ENCODE data around the gene SORCS3. TPM values are rescaled to one million over a fixed set of nuclear protein-coding genes. Genes with fewer than 3 reads are reported as not detected.

SORCS3 gene
- total RNA-seq, 1 experiment from 2014 or later = not detected

GRCh38 chr10:105239311-105240219 lies 598.5 kb downstream of the SORCS3 start:
- BruUV-seq (replicated peaks) = no TSS peak
- TF ChIP-seq EZH2 (IDR thresholded peaks at IDR 0.05; ENCODE audit: low read length, unreplicated experiment) = no peak
- TF ChIP-seq CTCF (conservative IDR thresholded peaks at IDR 0.05; ENCODE audit: low read depth, low read length) = no peak
- TF ChIP-seq EZH2phosphoT487 (IDR thresholded peaks at IDR 0.05; ENCODE audit: borderline replicate concordance, low read length) = no peak
- intact Hi-C loops (cut with micrococcal nuclease) = no loop called here

GRCh38 chr10:105241254-105241653 lies 600.2 kb downstream of the SORCS3 start:
- intact Hi-C loops (cut with micrococcal nuclease) = no loop called here
- BruUV-seq (replicated peaks) = no TSS peak

More at GRCh38 chr10:105239311-105240219, 598.5 kb downstream of the SORCS3 start:
- CTCF ChIA-PET = no interaction called here
- H3K4me1 ChIP-seq (ENCODE audit: insufficient read depth, low read length) = no peaks in the 10 kb centered on the region
- H2AFZ ChIP-seq (ENCODE audit: low read length) = no peak overlapping the region
- no peaks in the 10 kb centered on the region for H3K27me3 ChIP-seq (ENCODE audit: low read length)
- POLR2A ChIA-PET (ENCODE audit: unreplicated experiment) = no interaction called here
- H3K4me3 ChIP-seq (ENCODE audit: low read length) = no peak overlapping the region
- no peaks in the 10 kb centered on the region for H4K20me1 ChIP-seq (ENCODE audit: low read length)
- H3K9me3 ChIP-seq (ENCODE audit: low read length) = no peaks in the 10 kb centered on the region
- no peak overlapping the region for H3K27ac ChIP-seq (ENCODE audit: low read length)
- H3F3A ChIP-seq (ENCODE audit: low read length, unreplicated experiment) = no peaks in the 10 kb centered on the region
- no peaks in the 10 kb centered on the region for H3K79me2 ChIP-seq (ENCODE audit: low read length)
- H3K4me2 ChIP-seq (ENCODE audit: low read length) = no peak overlapping the region
- no peak for DNase-seq
- H3K9me2 ChIP-seq (replicated peaks; ENCODE audit: low read length) = no peaks in the 10 kb centered on the region
- no peaks in the 10 kb centered on the region for H3K36me3 ChIP-seq (ENCODE audit: low read depth, low read length)
- H3K9ac ChIP-seq (ENCODE audit: low read length) = no peak overlapping the region
- no peak for ATAC-seq

More at GRCh38 chr10:105241254-105241653, 600.2 kb downstream of the SORCS3 start:
- H3K4me3 ChIP-seq (ENCODE audit: low read length) = no peak overlapping the region
- no peak overlapping the region for H3K4me2 ChIP-seq (ENCODE audit: low read length)
- ChIA-PET CTCF (no interaction called here), POLR2A (ENCODE audit: unreplicated experiment) (no interaction called here)
- ATAC-seq = no peak
- H3K9me2 ChIP-seq (replicated peaks; ENCODE audit: low read length) = no peaks in the 10 kb centered on the region
- H3K79me2 ChIP-seq (ENCODE audit: low read length) = no peaks in the 10 kb centered on the region
- H2AFZ ChIP-seq (ENCODE audit: low read length) = no peak overlapping the region
- no peak for TF ChIP-seq CTCF (conservative IDR thresholded peaks at IDR 0.05; ENCODE audit: low read depth, low read length)
- no peak for TF ChIP-seq EZH2phosphoT487 (IDR thresholded peaks at IDR 0.05; ENCODE audit: borderline replicate concordance, low read length)
- no peak for TF ChIP-seq EZH2 (IDR thresholded peaks at IDR 0.05; ENCODE audit: low read length, unreplicated experiment)
- no peak for DNase-seq
- no peak overlapping the region for H3K9ac ChIP-seq (ENCODE audit: low read length)
- H3K36me3 ChIP-seq (ENCODE audit: low read depth, low read length) = no peaks in the 10 kb centered on the region
- H3K27ac ChIP-seq (ENCODE audit: low read length) = no peak overlapping the region
- no peaks in the 10 kb centered on the region for H4K20me1 ChIP-seq (ENCODE audit: low read length)
- no peaks in the 10 kb centered on the region for H3K9me3 ChIP-seq (ENCODE audit: low read length)
- no peaks in the 10 kb centered on the region for H3F3A ChIP-seq (ENCODE audit: low read length, unreplicated experiment)
- no peaks in the 10 kb centered on the region for H3K4me1 ChIP-seq (ENCODE audit: insufficient read depth, low read length)
- H3K27me3 ChIP-seq (ENCODE audit: low read length) = no peaks in the 10 kb centered on the region

Measured in PC-3 (cell line).